ENCODE results near the gene ATCAY.

ATCAY gene

GRCh38 chr19:3975637-3976087, 95.2 kb downstream of the ATCAY start:
- no peak for DNase-seq

- no peak for DNase-seq
Measured at GRCh38 chr19:3976495-3977241, 96.2 kb downstream of the ATCAY start.
